Adrenal gland (tissue), 5 donors: ENCODE measurements around the gene SF3B2.
A peak's percentile ranks its signal among the peaks of the same experiment; 100 is the strongest.

Source experiments
- CTCF ChIP-seq, 6 experiments: fragments of 450-650 bp in 4 of 6; fragments of 200-600 bp in 2 of 6; sonication (generic) in 1 of 6; IDR thresholded peaks; 1 replicate in 5 of 6; 2 replicates in 1 of 6; pipeline versions ENCODE4 v1.5.1 to v1.8.0; 2016 to 2021; ENCODE audit warnings: antibody characterized with exemption in 6 of 6, mild to moderate bottlenecking in 2 of 6, moderate library complexity in 1 of 6
- POLR2A ChIP-seq, 2 donors: fragments of 450-650 bp; IDR thresholded peaks; one replicate each; pipeline ENCODE4 v1.6.1; 2017; ENCODE audit warnings: antibody characterized with exemption in 2 of 2, mild to moderate bottlenecking in 2 of 2, moderate library complexity in 1 of 2
- donor health status: DM: no; HTN: no; CAD: no.

DNA sequence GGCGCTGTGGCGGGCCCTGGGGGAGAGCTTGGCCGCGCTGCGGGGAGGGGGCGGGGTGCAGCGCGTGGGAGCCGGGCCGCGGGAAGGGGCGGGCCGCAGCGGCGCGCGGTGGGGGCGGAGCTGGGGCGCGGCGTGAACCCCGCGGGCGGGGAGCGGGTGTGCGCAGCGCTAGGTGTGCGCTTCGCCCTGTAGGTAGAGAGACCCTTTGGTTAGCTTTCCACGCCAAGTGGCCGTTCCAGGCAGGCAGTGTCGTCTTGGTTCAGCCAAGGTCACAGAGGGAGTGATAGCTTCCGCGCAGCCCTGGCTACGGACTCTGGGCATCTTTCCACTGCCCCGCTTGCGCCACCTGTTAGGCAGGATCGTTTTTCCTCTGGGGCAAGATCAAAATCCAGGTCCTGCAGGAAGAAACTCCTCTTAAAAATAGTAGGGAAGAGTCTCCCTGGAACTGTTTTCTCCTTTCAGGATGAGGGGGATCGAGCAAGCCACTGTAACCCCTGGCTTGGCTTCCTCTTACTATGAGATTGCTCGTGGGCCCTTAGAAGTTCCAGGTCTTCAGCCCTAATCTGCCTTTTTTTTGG is 49.4 kb upstream of the SF3B2 start:
- TF ChIP-seq CTCF (IDR thresholded peaks at IDR 0.05): peak in 1 of 6 experiments; percentile 12
- TF ChIP-seq POLR2A (IDR thresholded peaks at IDR 0.05): no peak
